Measurements from ENCODE around the gene YIPF6.
"Not testable (repeated sequence)": the region's sequence is repeated elsewhere in the genome, so short reads cannot be mapped to it uniquely, and the experiment has no call there.

DNA sequence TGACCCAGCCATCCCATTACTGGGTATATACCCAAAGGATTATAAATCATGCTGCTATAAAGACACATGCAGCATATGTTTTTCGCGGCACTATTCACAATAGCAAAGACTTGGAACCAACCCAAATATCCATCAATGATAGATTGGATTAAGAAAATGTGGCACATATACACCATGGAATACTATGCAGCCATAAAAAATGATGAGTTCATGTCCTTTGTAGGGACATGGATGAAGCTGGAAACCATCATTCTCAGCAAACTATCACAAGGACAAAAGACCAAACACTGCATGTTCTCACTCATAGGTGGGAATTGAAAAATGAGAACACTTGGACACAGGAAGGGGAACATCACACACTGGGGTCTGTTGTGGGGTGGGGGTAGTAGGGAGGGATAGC is 5.1 kb upstream of the YIPF6 start:
- TF ChIP-seq, protein P1, sequence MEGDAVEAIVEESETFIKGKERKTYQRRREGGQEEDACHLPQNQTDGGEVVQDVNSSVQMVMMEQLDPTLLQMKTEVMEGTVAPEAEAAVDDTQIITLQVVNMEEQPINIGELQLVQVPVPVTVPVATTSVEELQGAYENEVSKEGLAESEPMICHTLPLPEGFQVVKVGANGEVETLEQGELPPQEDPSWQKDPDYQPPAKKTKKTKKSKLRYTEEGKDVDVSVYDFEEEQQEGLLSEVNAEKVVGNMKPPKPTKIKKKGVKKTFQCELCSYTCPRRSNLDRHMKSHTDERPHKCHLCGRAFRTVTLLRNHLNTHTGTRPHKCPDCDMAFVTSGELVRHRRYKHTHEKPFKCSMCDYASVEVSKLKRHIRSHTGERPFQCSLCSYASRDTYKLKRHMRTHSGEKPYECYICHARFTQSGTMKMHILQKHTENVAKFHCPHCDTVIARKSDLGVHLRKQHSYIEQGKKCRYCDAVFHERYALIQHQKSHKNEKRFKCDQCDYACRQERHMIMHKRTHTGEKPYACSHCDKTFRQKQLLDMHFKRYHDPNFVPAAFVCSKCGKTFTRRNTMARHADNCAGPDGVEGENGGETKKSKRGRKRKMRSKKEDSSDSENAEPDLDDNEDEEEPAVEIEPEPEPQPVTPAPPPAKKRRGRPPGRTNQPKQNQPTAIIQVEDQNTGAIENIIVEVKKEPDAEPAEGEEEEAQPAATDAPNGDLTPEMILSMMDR (IDR thresholded peaks at IDR 0.05) = not testable (repeated sequence)
- TF ChIP-seq POLR2A, EP300 (IDR thresholded peaks at IDR 0.05): not testable (repeated sequence)

Measured in ovary (tissue), 3 donors.